ENCODE results near the gene FAM107B.

GRCh38 chr10:14659626-14660196 lies 115.0 kb downstream of the FAM107B start:
- TF ChIP-seq MXI1 (IDR thresholded peaks at IDR 0.05; ENCODE audit: borderline replicate concordance, low read depth, low read length): no peak
- TF ChIP-seq CTCF (conservative IDR thresholded peaks at IDR 0.05; ENCODE audit: low read depth, low read length): no peak
- TF ChIP-seq SMC3 (IDR thresholded peaks at IDR 0.05; ENCODE audit: low read depth, low read length): no peak
- no peak for TF ChIP-seq POLR2A (IDR thresholded peaks at IDR 0.05; ENCODE audit: low read depth, low read length)
- no peak for TF ChIP-seq CEBPB (IDR thresholded peaks at IDR 0.05; ENCODE audit: low read depth, low read length)
- TF ChIP-seq USF2 (IDR thresholded peaks at IDR 0.05; ENCODE audit: low read depth, low read length): no peak
- no peak for TF ChIP-seq RCOR1 (IDR thresholded peaks at IDR 0.05; ENCODE audit: insufficient replicate concordance, low read length)

Measured in IMR-90 (cell line).